Breast epithelium (tissue), 4 donors: ENCODE data around the gene MDFI. TPM values are rescaled to one million over a fixed set of nuclear protein-coding genes. Genes with fewer than 3 reads are reported as not detected.
A peak's percentile ranks its signal among the peaks of the same experiment; 100 is the strongest.

Source experiments
- DNase-seq, 2 donors: peaks; one replicate each; pipeline ENCODE4 v3.0.0-alpha.2; 2019; ENCODE audit warnings: low spot score in 2 of 2
- H3K27ac ChIP-seq, 2 donors: fragments of 200-600 bp; sonication (generic) in 1 of 2; one replicate each; pipeline ENCODE4 v1.5.1; 2016 to 2019; ENCODE audit warnings: mild to moderate bottlenecking in 1 of 2
- H3K27me3 ChIP-seq, 2 donors: fragments of 200-600 bp; sonication (generic) in 1 of 2; one replicate each; pipeline versions ENCODE4 v1.5.1 to v1.6.0; 2017 to 2019; ENCODE audit warnings: control low read depth in 1 of 2, mild to moderate bottlenecking in 1 of 2
- H3K36me3 ChIP-seq: fragments of 200-600 bp; one replicate; pipeline ENCODE4 v1.5.1; 2019
- H3K4me1 ChIP-seq, 2 donors: fragments of 200-600 bp; sonication (generic); one replicate each; pipeline ENCODE4 v1.5.1; 2016 to 2019; ENCODE audit warnings: control low read depth in 1 of 2
- H3K4me3 ChIP-seq, 3 donors: fragments of 200-600 bp; sonication (generic); 1 replicate in 2 of 3; 2 replicates in 1 of 3; pipeline ENCODE4 v1.5.1; 2016 to 2019; ENCODE audit warnings: mild to moderate bottlenecking in 3 of 3, moderate library complexity in 2 of 3
- H3K9me3 ChIP-seq, 2 donors: fragments of 200-600 bp; sonication (generic) in 1 of 2; one replicate each; pipeline ENCODE4 v1.5.1; 2016 to 2019; ENCODE audit warnings: control low read depth in 1 of 2
- CTCF ChIP-seq, 3 donors: fragments of 450-650 bp; IDR thresholded peaks; one replicate each; pipeline ENCODE4 v1.5.1; 2016 to 2017; ENCODE audit warnings: antibody characterized with exemption in 3 of 3, mild to moderate bottlenecking in 3 of 3, moderate library complexity in 3 of 3
- POLR2A ChIP-seq: fragments of 450-650 bp; IDR thresholded peaks from one replicate; pipeline ENCODE4 v1.6.1; 2016; ENCODE audit warnings: antibody characterized with exemption, mild to moderate bottlenecking, moderate library complexity
- POLR2AphosphoS5 ChIP-seq, 3 donors: sonication (generic); formaldehyde crosslinking; IDR thresholded peaks; one replicate each; pipeline ENCODE4 v1.6.1; 2017; ENCODE audit warnings: antibody characterized with exemption in 3 of 3
- intact Hi-C: fragments of 100-400 bp; cut with DNase I; formaldehyde crosslinking; loops from one replicate; pipeline ENCODE4 v1.15.1; 2023; ENCODE audit warnings: low total_unique reads
- total RNA-seq, 3 donors: library from RNA; depleted of rRNA; stranded (reverse); fragments of >200 nt; gene quantifications; one replicate each; pipeline ENCODE4 v1.1.0, GENCODE V29; 2016

Gene MDFI
- total RNA-seq, 3 donors from 2014 or later: 26.7 to 75.8 (median 36.1) TPM

GRCh38 chr6:41622206-41622988 is 15.9 kb upstream of the MDFI start:
- Histone ChIP-seq H3K9me3 (peaks cover 4 to 6% of the 10 kb centered on the region in 2 donors), H3K27me3 (no peaks in the 10 kb centered on the region), H3K4me1 (no peaks in the 10 kb centered on the region), H3K27ac (no peak overlapping the region), H3K36me3 (no peaks in the 10 kb centered on the region), H3K4me3 (no peak overlapping the region)
- no peak for DNase-seq
- intact Hi-C loops: no loop called here
- TF ChIP-seq POLR2A (no peak), CTCF (IDR thresholded peaks at IDR 0.05) (no peak), POLR2AphosphoS5 (IDR thresholded peaks at IDR 0.05) (no peak)

- DNase-seq: no peak
- H3K27ac ChIP-seq: no peak overlapping the region
- H3K36me3 ChIP-seq: no peaks in the 10 kb centered on the region
- intact Hi-C loops: no loop called here
- no peak for TF ChIP-seq POLR2AphosphoS5 (IDR thresholded peaks at IDR 0.05)
- H3K4me3 ChIP-seq: no peak overlapping the region
- no peaks in the 10 kb centered on the region for H3K4me1 ChIP-seq
- no peaks in the 10 kb centered on the region for H3K27me3 ChIP-seq
- peaks cover 4 to 6% of the 10 kb centered on the region in 2 donors for H3K9me3 ChIP-seq
Measured at GRCh38 chr6:41623330-41623729, 14.9 kb upstream of the MDFI start.

- TF ChIP-seq POLR2AphosphoS5 (IDR thresholded peaks at IDR 0.05) (no peak), CTCF (IDR thresholded peaks at IDR 0.05) (no peak)
- intact Hi-C loops: no loop called here
- no peak for DNase-seq
Measured at GRCh38 chr6:41624621-41625380, 13.5 kb upstream of the MDFI start.

GRCh38 chr6:41625442-41625841 is 12.8 kb upstream of the MDFI start:
- Histone ChIP-seq H3K4me3 (no peak overlapping the region), H3K9me3 (peaks cover 4 to 6% of the 10 kb centered on the region in 2 donors), H3K27ac (no peak overlapping the region), H3K27me3 (no peaks in the 10 kb centered on the region), H3K36me3 (no peaks in the 10 kb centered on the region), H3K4me1 (no peaks in the 10 kb centered on the region)
- peak in 1 of 2 donors; percentile 52 for DNase-seq
- TF ChIP-seq POLR2AphosphoS5 (IDR thresholded peaks at IDR 0.05): no peak
- no peak for TF ChIP-seq CTCF (IDR thresholded peaks at IDR 0.05)
- no peak for TF ChIP-seq POLR2A
- intact Hi-C loops: no loop called here

More at GRCh38 chr6:41624621-41625380, 13.5 kb upstream of the MDFI start:
- peaks cover 4 to 6% of the 10 kb centered on the region in 2 donors for H3K9me3 ChIP-seq
- no peak overlapping the region for H3K4me3 ChIP-seq
- no peaks in the 10 kb centered on the region for H3K4me1 ChIP-seq
- H3K27me3 ChIP-seq: no peaks in the 10 kb centered on the region
- H3K27ac ChIP-seq: no peak overlapping the region
- no peaks in the 10 kb centered on the region for H3K36me3 ChIP-seq

GRCh38 chr6:41626022-41626421 is 12.2 kb upstream of the MDFI start:
- intact Hi-C loops: no loop called here
- Histone ChIP-seq H3K4me3 (no peak overlapping the region), H3K4me1 (no peaks in the 10 kb centered on the region), H3K27me3 (no peaks in the 10 kb centered on the region), H3K9me3 (peaks cover 0 to 1% of the 10 kb centered on the region in 2 donors), H3K27ac (no peak overlapping the region), H3K36me3 (no peaks in the 10 kb centered on the region)
- DNase-seq: no peak
- TF ChIP-seq POLR2A (no peak), POLR2AphosphoS5 (IDR thresholded peaks at IDR 0.05) (no peak), CTCF (IDR thresholded peaks at IDR 0.05) (no peak)
